GM10266 (cell line): ENCODE measurements around the gene FAM9B.

Experiments
- DNase-seq: peaks from one replicate; pipeline ENCODE4 v3.0.0; 2012; ENCODE audit errors: extremely low spot score
- TF ChIP-seq, protein P1 (sequence below): IDR thresholded peaks from 2 replicates; pipeline ENCODE4 v1.5.1; 2012; ENCODE audit warnings: mild to moderate bottlenecking, low read depth; ENCODE audit not compliant: control insufficient read depth, insufficient read depth; ENCODE audit errors: missing control alignments

Gene FAM9B

GRCh38 chrX:9062641-9063040 lies 28.7 kb upstream of the FAM9B start:
- TF ChIP-seq, protein P1, sequence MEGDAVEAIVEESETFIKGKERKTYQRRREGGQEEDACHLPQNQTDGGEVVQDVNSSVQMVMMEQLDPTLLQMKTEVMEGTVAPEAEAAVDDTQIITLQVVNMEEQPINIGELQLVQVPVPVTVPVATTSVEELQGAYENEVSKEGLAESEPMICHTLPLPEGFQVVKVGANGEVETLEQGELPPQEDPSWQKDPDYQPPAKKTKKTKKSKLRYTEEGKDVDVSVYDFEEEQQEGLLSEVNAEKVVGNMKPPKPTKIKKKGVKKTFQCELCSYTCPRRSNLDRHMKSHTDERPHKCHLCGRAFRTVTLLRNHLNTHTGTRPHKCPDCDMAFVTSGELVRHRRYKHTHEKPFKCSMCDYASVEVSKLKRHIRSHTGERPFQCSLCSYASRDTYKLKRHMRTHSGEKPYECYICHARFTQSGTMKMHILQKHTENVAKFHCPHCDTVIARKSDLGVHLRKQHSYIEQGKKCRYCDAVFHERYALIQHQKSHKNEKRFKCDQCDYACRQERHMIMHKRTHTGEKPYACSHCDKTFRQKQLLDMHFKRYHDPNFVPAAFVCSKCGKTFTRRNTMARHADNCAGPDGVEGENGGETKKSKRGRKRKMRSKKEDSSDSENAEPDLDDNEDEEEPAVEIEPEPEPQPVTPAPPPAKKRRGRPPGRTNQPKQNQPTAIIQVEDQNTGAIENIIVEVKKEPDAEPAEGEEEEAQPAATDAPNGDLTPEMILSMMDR, result no peak
- DNase-seq, result no peak

- DNase-seq, result no peak
- TF ChIP-seq, protein P1, result no peak
Observed at GRCh38 chrX:9055354-9055753, 21.4 kb upstream of the FAM9B start.

DNA sequence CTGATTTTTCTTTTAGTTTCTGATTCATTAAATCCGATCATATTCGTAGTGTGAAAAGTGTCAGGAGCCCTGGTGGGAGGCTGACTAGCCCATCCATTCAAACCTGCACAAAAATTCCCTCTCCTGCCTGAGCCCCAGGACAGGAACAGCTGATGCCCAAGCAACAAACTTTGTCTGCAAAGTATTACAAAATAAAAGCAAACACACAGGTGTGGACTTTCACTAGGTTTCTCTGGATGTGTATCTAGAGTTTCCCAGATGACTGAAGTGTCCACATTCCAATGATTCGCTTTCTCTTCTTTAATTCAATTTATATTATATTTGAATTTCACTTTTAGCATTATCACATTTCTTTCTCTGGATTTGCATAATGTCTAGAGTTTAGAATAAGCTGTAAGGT lies 18.2 kb upstream of the FAM9B start:
- TF ChIP-seq, protein P1, result no peak
- no peak for DNase-seq

- TF ChIP-seq, protein P1, result no peak
- DNase-seq, result no peak
Observed at GRCh38 chrX:9050331-9050730, 16.4 kb upstream of the FAM9B start.

GRCh38 chrX:9048801-9049200 lies 14.9 kb upstream of the FAM9B start:
- TF ChIP-seq, protein P1, result no peak
- no peak for DNase-seq

DNA sequence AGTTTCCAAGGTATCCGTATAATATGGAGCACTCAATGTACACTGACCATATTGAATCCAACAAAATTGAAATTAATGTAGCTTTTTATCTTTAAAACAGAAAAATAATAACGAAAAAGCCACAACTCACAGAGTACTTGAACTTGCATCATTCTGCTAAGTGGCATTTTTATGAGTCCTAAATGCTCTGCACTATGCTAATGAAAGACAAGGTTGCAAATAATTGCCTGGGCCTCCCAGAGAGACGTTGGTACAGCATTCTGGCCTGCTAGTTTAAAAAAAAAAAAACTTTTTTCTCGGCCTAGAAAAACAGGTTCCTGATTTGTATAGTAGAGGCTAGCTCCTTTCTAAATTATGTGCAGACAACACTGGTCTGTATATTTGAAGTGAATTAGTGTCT lies 4.3 kb upstream of the FAM9B start:
- TF ChIP-seq, protein P1, result no peak
- DNase-seq, result no peak

GRCh38 chrX:9037296-9037695 lies 3.4 kb upstream of the FAM9B start:
- TF ChIP-seq, protein P1, result no peak
- DNase-seq, result no peak
